ENCODE data around the gene SERPINH1.

SERPINH1 gene

GRCh38 chr11:75562048-75562835, at the start of gene SERPINH1:
TSS of gene SERPINH1 (plus strand) at chr11:75562253. CDS start at chr11:75566350, 4,097 bp downstream.
- peak; percentile 53 to 68 for DNase-seq (ENCODE audit: low read depth in 2 of 2)

- DNase-seq (ENCODE audit: low read depth in 2 of 2): no peak
Measured at GRCh38 chr11:75513250-75513649, 48.8 kb upstream of the SERPINH1 start.

GRCh38 chr11:75514596-75514995, 47.5 kb upstream of the SERPINH1 start:
- no peak for DNase-seq (ENCODE audit: low read depth in 2 of 2)

- no peak for DNase-seq (ENCODE audit: low read depth in 2 of 2)
Measured at GRCh38 chr11:75516140-75516539, 45.9 kb upstream of the SERPINH1 start.

- no peak for DNase-seq (ENCODE audit: low read depth in 2 of 2)
Measured at GRCh38 chr11:75516886-75517285, 45.2 kb upstream of the SERPINH1 start.

- no peak for DNase-seq (ENCODE audit: low read depth in 2 of 2)
Measured at GRCh38 chr11:75518204-75518549, 43.9 kb upstream of the SERPINH1 start.

GRCh38 chr11:75518771-75519653, 43.0 kb upstream of the SERPINH1 start:
- DNase-seq (ENCODE audit: low read depth in 2 of 2): no peak

- no peak for DNase-seq (ENCODE audit: low read depth in 2 of 2)
Measured at GRCh38 chr11:75520688-75521087, 41.4 kb upstream of the SERPINH1 start.

GRCh38 chr11:75522286-75523044, 39.6 kb upstream of the SERPINH1 start:
- no peak for DNase-seq (ENCODE audit: low read depth in 2 of 2)

- DNase-seq (ENCODE audit: low read depth in 2 of 2): no peak
Measured at GRCh38 chr11:75523189-75523588, 38.9 kb upstream of the SERPINH1 start.

GRCh38 chr11:75523811-75524664, 38.0 kb upstream of the SERPINH1 start:
- no peak for DNase-seq (ENCODE audit: low read depth in 2 of 2)

GRCh38 chr11:75524665-75525432, 37.2 kb upstream of the SERPINH1 start:
- no peak for DNase-seq (ENCODE audit: low read depth in 2 of 2)

GRCh38 chr11:75525433-75526191, 36.4 kb upstream of the SERPINH1 start, which contains the start of gene GDPD5:
TSS of gene GDPD5 (minus strand) at chr11:75525941. CDS start at chr11:75477735, 48,206 bp downstream.
- peak; percentile 72 for DNase-seq (ENCODE audit: low read depth in 2 of 2)

- DNase-seq (ENCODE audit: low read depth in 2 of 2): no peak
Measured at GRCh38 chr11:75526192-75526541, 35.9 kb upstream of the SERPINH1 start.

GRCh38 chr11:75527130-75527529, 34.9 kb upstream of the SERPINH1 start:
- DNase-seq (ENCODE audit: low read depth in 2 of 2): no peak

GRCh38 chr11:75527938-75528735, 33.9 kb upstream of the SERPINH1 start:
- no peak for DNase-seq (ENCODE audit: low read depth in 2 of 2)

GRCh38 chr11:75530577-75530976, 31.5 kb upstream of the SERPINH1 start:
- no peak for DNase-seq (ENCODE audit: low read depth in 2 of 2)

- no peak for DNase-seq (ENCODE audit: low read depth in 2 of 2)
Measured at GRCh38 chr11:75531325-75531724, 30.7 kb upstream of the SERPINH1 start.

Measured in stimulated activated CD8-positive, alpha-beta memory T cell treated with anti-CD3 and anti-CD28 coated beads, Interleukin-2, amount 100 ng/mL, for 48 hours (primary cell).